NCI-H187 (cell line): ENCODE results near the gene C1QTNF1.
"Not testable (repeated sequence)": the region's sequence is repeated elsewhere in the genome, so short reads cannot be mapped to it uniquely, and the experiment has no call there.

Experiments used
- DNase-seq, 2 experiments: peaks; one replicate each; lab custom pipeline; 2025; lab: John Stamatoyannopoulos, UW

The C1QTNF1 gene

DNA sequence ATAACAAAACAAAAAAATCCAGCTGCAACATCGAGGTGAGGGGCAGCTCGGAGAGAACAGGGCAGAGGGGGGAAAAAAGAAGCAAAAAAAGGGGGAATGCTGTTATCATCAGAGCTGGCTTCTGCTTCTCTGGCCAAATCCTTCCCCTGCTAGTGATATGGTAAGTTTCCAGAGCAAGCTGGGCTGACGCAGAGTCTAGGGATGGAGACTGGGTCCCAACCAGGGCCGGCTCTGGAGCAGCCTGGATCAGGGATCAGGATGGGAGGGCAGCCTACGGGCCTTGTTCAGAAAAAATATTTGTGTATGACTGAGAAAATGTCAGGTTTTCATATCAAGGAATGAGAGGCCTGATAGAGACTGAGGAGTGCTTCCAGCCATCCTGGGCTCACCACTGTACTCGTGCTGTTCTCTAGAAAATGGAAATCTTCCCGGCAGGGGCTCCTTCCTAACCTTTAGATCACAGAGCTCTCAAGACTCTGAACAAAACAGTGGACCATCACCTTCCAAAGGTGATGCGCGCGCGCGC is 726 bp upstream of the C1QTNF1 start:
- no peak for DNase-seq

DNA sequence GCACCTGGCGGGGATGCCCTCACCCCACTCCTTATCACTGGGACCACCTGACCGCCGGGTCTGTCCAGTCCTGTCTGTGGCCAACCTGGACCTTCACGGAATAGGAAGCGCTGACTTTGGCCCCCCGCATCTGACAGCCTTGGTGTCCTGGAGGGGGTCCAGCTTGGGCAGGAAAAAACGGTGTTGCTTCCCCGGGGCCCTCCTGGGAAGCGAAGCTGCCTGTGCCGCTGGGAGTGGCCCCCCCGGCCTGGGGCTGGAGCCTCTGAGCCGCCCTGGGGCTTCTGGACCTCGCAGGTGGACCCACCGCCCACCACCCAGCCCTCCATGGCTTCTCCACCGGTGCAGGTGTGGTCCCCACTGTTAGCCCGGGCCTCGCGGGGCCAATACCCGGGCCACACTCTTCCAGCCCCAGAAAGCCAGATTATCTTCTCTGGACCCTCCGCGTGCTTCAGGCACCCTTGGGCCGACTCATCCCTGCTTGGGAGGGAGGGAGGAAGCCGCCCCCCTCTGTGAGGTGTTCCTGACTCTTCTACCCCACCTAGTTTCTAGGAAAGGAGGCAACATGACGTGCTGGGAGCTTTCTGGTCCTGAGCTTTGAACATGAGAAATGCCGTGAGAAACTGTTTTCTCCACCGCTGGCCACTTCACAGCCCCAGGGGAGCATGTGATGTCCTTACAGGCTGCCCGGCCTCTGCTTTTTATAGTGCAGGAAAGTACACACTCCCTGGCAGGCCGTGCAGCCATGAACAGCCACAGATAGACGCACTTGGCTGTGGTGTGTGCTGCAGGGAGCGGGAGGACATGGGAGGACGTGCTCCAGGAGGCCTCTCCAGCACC is 1.1 kb downstream of the C1QTNF1 start:
- peak; percentile 63 to 78 for DNase-seq

- no peak for DNase-seq
Measured at GRCh38 chr17:79026376-79027273, 2.7 kb downstream of the C1QTNF1 start.

GRCh38 chr17:79027274-79027924 is 3.4 kb downstream of the C1QTNF1 start:
- DNase-seq = peak in 1 of 2 experiments; percentile 25

- DNase-seq = no peak
Measured at GRCh38 chr17:79027925-79028491, 4.0 kb downstream of the C1QTNF1 start.

- DNase-seq = no peak
Measured at GRCh38 chr17:79028496-79029326, 4.7 kb downstream of the C1QTNF1 start.

GRCh38 chr17:79029327-79030009 is 5.5 kb downstream of the C1QTNF1 start:
- DNase-seq = no peak

GRCh38 chr17:79030636-79031035 is 6.7 kb downstream of the C1QTNF1 start:
- DNase-seq = not testable (repeated sequence)

GRCh38 chr17:79031996-79032875 is 8.3 kb downstream of the C1QTNF1 start:
- DNase-seq = no peak

DNA sequence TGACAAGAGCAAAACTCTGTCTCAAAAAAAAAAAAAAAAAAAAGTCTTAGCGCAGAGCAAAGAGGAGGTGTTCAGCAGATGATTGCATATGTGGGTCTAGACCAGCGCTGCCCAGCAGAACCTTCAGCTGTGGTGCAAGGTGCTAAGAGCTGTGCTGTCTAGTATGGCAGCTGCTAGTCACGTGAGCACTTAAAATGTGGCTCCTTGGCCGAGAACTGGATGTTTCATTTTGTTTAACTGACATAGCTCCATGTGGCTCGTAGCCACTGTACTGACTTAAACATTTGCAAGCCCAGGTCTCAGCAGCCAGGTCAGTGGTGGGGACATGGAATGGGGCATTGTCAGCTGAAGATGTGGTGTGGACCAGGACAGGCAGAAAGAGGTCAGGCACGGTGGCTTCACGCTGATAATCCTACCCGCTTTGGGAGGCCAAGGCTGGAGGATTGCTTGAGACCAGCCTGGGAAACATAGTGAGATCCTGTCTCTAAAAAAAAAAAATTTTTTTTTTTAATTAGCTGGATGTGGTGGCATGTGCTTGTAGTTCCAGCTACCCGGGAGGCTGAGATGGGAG is 9.2 kb downstream of the C1QTNF1 start:
- no peak for DNase-seq

DNA sequence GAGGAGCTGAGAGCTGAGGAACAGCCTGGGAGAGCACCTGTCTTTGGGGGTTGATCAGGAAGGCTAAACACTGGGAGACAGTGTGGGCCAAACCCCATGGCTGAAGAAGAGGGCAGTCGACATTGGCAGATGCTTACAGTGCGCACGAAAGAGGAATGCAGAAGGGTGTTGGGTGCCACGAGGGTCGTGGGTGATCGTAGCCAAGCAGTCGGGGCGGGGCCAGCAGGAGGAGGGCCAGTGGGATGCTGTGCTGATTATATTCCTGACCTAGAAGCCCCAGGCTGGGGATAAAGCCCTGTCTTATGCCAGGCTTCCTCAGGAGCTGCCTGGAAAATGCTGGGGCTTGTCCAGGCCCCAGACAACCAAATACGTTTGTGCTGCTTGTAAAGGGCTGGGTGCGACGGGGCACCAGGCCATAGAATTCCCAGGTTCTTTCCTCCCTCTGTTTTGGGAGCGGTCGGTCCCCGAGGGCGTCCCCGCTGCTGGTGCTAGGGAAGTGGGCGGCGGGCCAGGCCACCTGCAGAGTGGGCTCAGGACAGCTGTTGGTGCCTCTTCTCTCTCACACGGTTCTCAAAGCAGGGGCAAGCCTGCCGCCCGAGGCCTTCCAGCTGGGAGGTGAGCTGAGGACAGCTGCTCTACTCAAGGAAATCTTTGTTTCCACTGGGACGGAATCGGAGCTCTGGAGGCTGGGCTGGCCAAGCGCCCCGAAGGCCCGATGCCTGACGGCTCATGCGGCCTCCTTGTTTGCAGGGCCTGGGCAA is 10.0 kb downstream of the C1QTNF1 start:
- DNase-seq = no peak

GRCh38 chr17:79034931-79035485 is 11.0 kb downstream of the C1QTNF1 start:
- DNase-seq = no peak

- no peak for DNase-seq
Measured at GRCh38 chr17:79035686-79036085, 11.7 kb downstream of the C1QTNF1 start.

GRCh38 chr17:79036181-79036580 is 12.2 kb downstream of the C1QTNF1 start:
- DNase-seq = no peak

GRCh38 chr17:79036596-79036995 is 12.6 kb downstream of the C1QTNF1 start:
- DNase-seq = no peak

GRCh38 chr17:79038545-79039135 is 14.7 kb downstream of the C1QTNF1 start:
- DNase-seq = no peak

DNA sequence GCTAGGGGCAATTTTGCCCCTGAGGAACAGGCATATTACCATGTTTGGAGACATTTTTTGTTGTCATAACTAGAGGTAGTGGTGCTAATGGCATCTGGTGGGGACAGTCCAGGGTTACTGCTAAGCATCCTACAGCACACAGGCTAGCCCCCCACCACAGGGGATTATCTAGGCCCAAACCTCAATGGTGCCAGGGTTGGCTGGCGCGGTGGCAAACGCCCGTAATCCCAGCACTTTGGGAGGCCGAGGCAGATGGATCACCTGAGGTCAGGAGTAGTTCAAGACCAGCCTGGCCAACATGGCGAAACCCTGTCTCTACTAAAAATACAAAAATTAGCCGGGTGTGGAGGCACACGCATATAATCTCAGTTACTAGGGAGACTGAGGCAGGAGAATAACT is 15.2 kb downstream of the C1QTNF1 start:
- DNase-seq = no peak
